ENCODE results near the gene NTRK2.

NTRK2 gene

GRCh38 chr9:84669288-84670137 is at the start of gene NTRK2:
NTRK2 (plus strand) TSS chr9:84669729; CDS start chr9:84670749, 1,020 bp downstream.
- DNase-seq, result no peak

GRCh38 chr9:84620338-84620737 is 49.2 kb upstream of the NTRK2 start:
- DNase-seq, result no peak

GRCh38 chr9:84621811-84622210 is 47.7 kb upstream of the NTRK2 start:
- no peak for DNase-seq

- no peak for DNase-seq
Observed at GRCh38 chr9:84622981-84623380, 46.5 kb upstream of the NTRK2 start.

- no peak for DNase-seq
Observed at GRCh38 chr9:84636436-84636835, 33.1 kb upstream of the NTRK2 start.

- DNase-seq, result no peak
Observed at GRCh38 chr9:84642553-84643141, 26.9 kb upstream of the NTRK2 start.

- DNase-seq, result no peak
Observed at GRCh38 chr9:84647699-84648098, 21.8 kb upstream of the NTRK2 start.

- DNase-seq, result no peak
Observed at GRCh38 chr9:84652496-84653120, 16.9 kb upstream of the NTRK2 start.

GRCh38 chr9:84655447-84655846 is 14.1 kb upstream of the NTRK2 start:
- DNase-seq, result no peak

- no peak for DNase-seq
Observed at GRCh38 chr9:84659313-84659712, 10.2 kb upstream of the NTRK2 start.

GRCh38 chr9:84659773-84660172 is 9.8 kb upstream of the NTRK2 start:
- no peak for DNase-seq

GRCh38 chr9:84667571-84668195 is 1.8 kb upstream of the NTRK2 start:
- no peak for DNase-seq

- peak; percentile 19 for DNase-seq
Observed at GRCh38 chr9:84668196-84669012, 1.1 kb upstream of the NTRK2 start.

- DNase-seq, result no peak
Observed at GRCh38 chr9:84669013-84669287, 579 bp upstream of the NTRK2 start.

GRCh38 chr9:84670138-84671041 is 861 bp downstream of the NTRK2 start:
- no peak for DNase-seq

GRCh38 chr9:84671586-84672521 is 2.3 kb downstream of the NTRK2 start:
- DNase-seq, result no peak

- no peak for DNase-seq
Observed at GRCh38 chr9:84673806-84674205, 4.3 kb downstream of the NTRK2 start.

- no peak for DNase-seq
Observed at GRCh38 chr9:84677080-84677479, 7.6 kb downstream of the NTRK2 start.

- DNase-seq, result no peak
Observed at GRCh38 chr9:84679571-84679970, 10.0 kb downstream of the NTRK2 start.

- no peak for DNase-seq
Observed at GRCh38 chr9:84681516-84682285, 12.2 kb downstream of the NTRK2 start.

All from CD4-positive, alpha-beta T cell treated with Interleukin-12 subunit alpha and Interleukin-12 subunit beta, for 1 hour (primary cell).